ENCODE data around the gene THRSP. TPM values are rescaled to one million over a fixed set of nuclear protein-coding genes. Genes with fewer than 3 reads are reported as not detected.

Gene THRSP
- total RNA-seq, 1 experiment from 2014 or later: not detected

- Histone ChIP-seq H3K36me3 (ENCODE audit: control insufficient read depth in 1 of 2, insufficient read depth in 2 of 2, low read length in 2 of 2) (peaks cover 4 to 8% of the 10 kb centered on the region in 2 experiments; a peak in 3 of 4 replicates), H3K4me2 (ENCODE audit: low read length) (no peak overlapping the region), H3K27me3 (ENCODE audit: insufficient read depth, low read length) (no peaks in the 10 kb centered on the region), H3K27ac (ENCODE audit: low read depth, low read length) (no peak overlapping the region), H3K79me2 (ENCODE audit: insufficient read depth, low read length) (peaks cover 3% of the 10 kb centered on the region; the same call in 1 of the 2 replicates), H2AFZ (ENCODE audit: low read depth, low read length, poor library complexity, severe bottlenecking) (no peak overlapping the region), H3K4me1 (ENCODE audit: control insufficient read depth in 1 of 2, insufficient read depth in 2 of 2, low read length in 2 of 2) (peaks cover 11 to 16% of the 10 kb centered on the region in 2 experiments; a peak in 3 of 4 replicates), H4K20me1 (ENCODE audit: insufficient read depth) (no peaks in the 10 kb centered on the region), H3K9me3 (ENCODE audit: control insufficient read depth in 1 of 2, insufficient read depth in 1 of 2, low read depth in 1 of 2, low read length in 2 of 2) (no peaks in the 10 kb centered on the region), H3K9ac (ENCODE audit: low read length) (no peak overlapping the region), H3K4me3 (replicated peaks in 1 of 2; ENCODE audit: low read depth in 1 of 2, low read length in 2 of 2) (no peak overlapping the region), H3K9me2 (ENCODE audit: insufficient read depth) (no peaks in the 10 kb centered on the region)
- ChIA-PET CTCF (no interaction called here), POLR2A (no interaction called here), RAD21 (ENCODE audit: low non-redundant PET in 1 of 2, low total read pairs in 2 of 2, uncharacterized antibody in 2 of 2, unreplicated experiment in 2 of 2) (no interaction called here)
- DNase-seq (ENCODE audit: low read depth, low spot score) (no peak), ATAC-seq (no peak)
- BruUV-seq (replicated peaks): no TSS peak
- intact Hi-C loops (cut with micrococcal nuclease): no loop called here
- TF ChIP-seq POLR2A (IDR thresholded peaks at IDR 0.05; ENCODE audit: borderline replicate concordance, extremely low read depth, insufficient read depth, insufficient read length) (no peak), RAD21 (IDR thresholded peaks at IDR 0.05; ENCODE audit: low read depth) (no peak), JUND (IDR thresholded peaks at IDR 0.05) (no peak), SRF (IDR thresholded peaks at IDR 0.05; ENCODE audit: low read depth) (no peak), TCF7L2 (IDR thresholded peaks at IDR 0.05; ENCODE audit: borderline replicate concordance, extremely low read depth, insufficient read depth, insufficient read length) (no peak), POLR2AphosphoS5 (IDR thresholded peaks at IDR 0.05; ENCODE audit: low read depth, low read length) (no peak), SP1 (IDR thresholded peaks at IDR 0.05; ENCODE audit: low read depth) (no peak), EZH2 (IDR thresholded peaks at IDR 0.05) (no peak)
These were observed 47.8 kb upstream of the THRSP start for GRCh38 chr11:78015878-78016277.

DNA sequence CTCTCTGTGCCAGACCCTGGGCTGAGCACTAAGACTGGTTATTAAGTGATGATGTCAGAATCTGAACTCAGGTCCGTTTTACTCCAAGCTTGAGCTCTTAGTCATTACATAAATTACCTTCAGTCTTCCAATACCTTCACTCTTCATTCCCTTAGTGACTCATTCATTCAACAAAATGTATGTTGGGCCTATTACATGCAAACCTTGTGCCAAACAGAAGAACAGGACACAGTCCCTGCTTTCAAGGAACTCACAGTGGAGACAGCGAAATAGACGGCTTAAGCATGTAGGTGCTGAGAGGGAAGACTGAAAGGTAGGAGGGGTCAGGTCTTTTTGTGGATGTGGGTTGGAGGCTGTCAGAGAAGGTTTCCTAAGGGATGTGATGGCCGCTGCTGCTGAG lies 43.9 kb upstream of the THRSP start:
- Histone ChIP-seq H3K36me3 (ENCODE audit: control insufficient read depth in 1 of 2, insufficient read depth in 2 of 2, low read length in 2 of 2) (peaks cover 4 to 8% of the 10 kb centered on the region in 2 experiments; a peak in 3 of 4 replicates), H3K9me2 (ENCODE audit: insufficient read depth) (no peaks in the 10 kb centered on the region), H3K9ac (ENCODE audit: low read length) (no peak overlapping the region), H3K4me2 (ENCODE audit: low read length) (peak overlapping the region; percentile 37), H3K27ac (ENCODE audit: low read depth, low read length) (no peak overlapping the region), H3K4me1 (ENCODE audit: control insufficient read depth in 1 of 2, insufficient read depth in 2 of 2, low read length in 2 of 2) (peaks cover 19 to 45% of the 10 kb centered on the region in 2 experiments; a peak in 3 of 4 replicates), H3K9me3 (ENCODE audit: control insufficient read depth in 1 of 2, insufficient read depth in 1 of 2, low read depth in 1 of 2, low read length in 2 of 2) (no peaks in the 10 kb centered on the region), H3K79me2 (ENCODE audit: insufficient read depth, low read length) (peaks cover 18% of the 10 kb centered on the region), H3K27me3 (ENCODE audit: insufficient read depth, low read length) (no peaks in the 10 kb centered on the region), H4K20me1 (ENCODE audit: insufficient read depth) (no peaks in the 10 kb centered on the region), H3K4me3 (replicated peaks in 1 of 2; ENCODE audit: low read depth in 1 of 2, low read length in 2 of 2) (no peak overlapping the region), H2AFZ (ENCODE audit: low read depth, low read length, poor library complexity, severe bottlenecking) (no peak overlapping the region)
- TF ChIP-seq JUND (IDR thresholded peaks at IDR 0.05): peak; percentile 17; the same call in 1 of the 2 replicates
- no peak for TF ChIP-seq POLR2AphosphoS5 (IDR thresholded peaks at IDR 0.05; ENCODE audit: low read depth, low read length)
- no peak for TF ChIP-seq SIN3A (IDR thresholded peaks at IDR 0.05; ENCODE audit: low read depth)
- no peak; the same call in 1 of the 2 replicates for ATAC-seq
- intact Hi-C loops (cut with micrococcal nuclease): no loop called here
- no peak for DNase-seq (ENCODE audit: low read depth, low spot score)
- ChIA-PET RAD21 (ENCODE audit: low non-redundant PET in 1 of 2, low total read pairs in 2 of 2, uncharacterized antibody in 2 of 2, unreplicated experiment in 2 of 2) (no interaction called here), POLR2A (interaction anchor here (0.8 to 2.0 kb wide), 2 partner anchors 9 to 25 kb away, joined by 3 to 14 read pairs; partner anchors contain the start of gene INTS4), CTCF (interaction anchor here (0.9 to 2.5 kb wide), 2 partner anchors 25 to 244 kb away, joined by 3 to 12 read pairs; partner anchors contain the start of gene INTS4)
- BruUV-seq (replicated peaks): no TSS peak
